GM12875 (cell line): ENCODE results near the gene CHST12.
A peak's percentile ranks its signal among the peaks of the same experiment; 100 is the strongest.

ENCODE experiments used
- H3K4me3 ChIP-seq: one replicate; pipeline ENCODE4 v1.5.1; 2011; ENCODE audit warnings: low read depth, low read length, control low read depth
- CTCF ChIP-seq: IDR thresholded peaks from 2 replicates; pipeline ENCODE4 v1.5.1; 2011; ENCODE audit warnings: low read depth, mild to moderate bottlenecking, control low read depth, inconsistent platforms, low read length, moderate library complexity, borderline replicate concordance; ENCODE audit not compliant: insufficient read depth

Gene CHST12

GRCh38 chr7:2431260-2431867 is 28.0 kb downstream of the CHST12 start:
- peak; percentile 60 for TF ChIP-seq CTCF

DNA sequence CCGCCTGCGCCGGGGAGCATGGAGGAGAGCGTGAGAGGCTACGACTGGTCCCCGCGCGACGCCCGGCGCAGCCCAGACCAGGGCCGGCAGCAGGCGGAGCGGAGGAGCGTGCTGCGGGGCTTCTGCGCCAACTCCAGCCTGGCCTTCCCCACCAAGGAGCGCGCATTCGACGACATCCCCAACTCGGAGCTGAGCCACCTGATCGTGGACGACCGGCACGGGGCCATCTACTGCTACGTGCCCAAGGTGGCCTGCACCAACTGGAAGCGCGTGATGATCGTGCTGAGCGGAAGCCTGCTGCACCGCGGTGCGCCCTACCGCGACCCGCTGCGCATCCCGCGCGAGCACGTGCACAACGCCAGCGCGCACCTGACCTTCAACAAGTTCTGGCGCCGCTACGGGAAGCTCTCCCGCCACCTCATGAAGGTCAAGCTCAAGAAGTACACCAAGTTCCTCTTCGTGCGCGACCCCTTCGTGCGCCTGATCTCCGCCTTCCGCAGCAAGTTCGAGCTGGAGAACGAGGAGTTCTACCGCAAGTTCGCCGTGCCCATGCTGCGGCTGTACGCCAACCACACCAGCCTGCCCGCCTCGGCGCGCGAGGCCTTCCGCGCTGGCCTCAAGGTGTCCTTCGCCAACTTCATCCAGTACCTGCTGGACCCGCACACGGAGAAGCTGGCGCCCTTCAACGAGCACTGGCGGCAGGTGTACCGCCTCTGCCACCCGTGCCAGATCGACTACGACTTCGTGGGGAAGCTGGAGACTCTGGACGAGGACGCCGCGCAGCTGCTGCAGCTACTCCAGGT is 29.7 kb downstream of the CHST12 start:
- H3K4me3 ChIP-seq = no peak overlapping the region
- TF ChIP-seq CTCF = no peak

More at GRCh38 chr7:2431260-2431867, 28.0 kb downstream of the CHST12 start:
- no peak overlapping the region for H3K4me3 ChIP-seq

GRCh38 chr7:2433713-2434550 is 30.5 kb downstream of the CHST12 start:
- H3K4me3 ChIP-seq = no peak overlapping the region

DNA sequence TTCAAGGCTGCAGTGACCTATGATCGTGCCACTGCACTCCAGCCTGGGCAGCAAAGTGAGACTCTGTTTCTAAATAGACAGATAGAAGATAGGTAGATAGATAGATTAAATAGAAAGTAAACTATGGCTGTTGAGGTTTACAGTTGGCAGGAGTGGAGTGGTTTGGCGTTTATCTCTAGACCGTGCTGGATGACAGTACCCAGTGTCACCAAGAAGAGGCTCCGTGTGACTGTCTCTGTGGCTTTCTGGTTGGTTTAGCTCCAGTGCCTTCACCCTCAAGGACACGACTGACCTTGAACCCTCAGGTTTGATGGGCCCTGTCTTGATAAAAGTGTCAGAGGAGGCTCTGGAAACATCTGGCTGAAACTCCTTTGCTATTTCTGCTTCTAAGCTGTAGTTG is 31.7 kb downstream of the CHST12 start:
- H3K4me3 ChIP-seq = no peak overlapping the region
- no peak for TF ChIP-seq CTCF

More at GRCh38 chr7:2433713-2434550, 30.5 kb downstream of the CHST12 start:
- no peak for TF ChIP-seq CTCF

GRCh38 chr7:2436341-2437104 is 33.1 kb downstream of the CHST12 start:
- TF ChIP-seq CTCF = no peak
- no peak overlapping the region for H3K4me3 ChIP-seq

DNA sequence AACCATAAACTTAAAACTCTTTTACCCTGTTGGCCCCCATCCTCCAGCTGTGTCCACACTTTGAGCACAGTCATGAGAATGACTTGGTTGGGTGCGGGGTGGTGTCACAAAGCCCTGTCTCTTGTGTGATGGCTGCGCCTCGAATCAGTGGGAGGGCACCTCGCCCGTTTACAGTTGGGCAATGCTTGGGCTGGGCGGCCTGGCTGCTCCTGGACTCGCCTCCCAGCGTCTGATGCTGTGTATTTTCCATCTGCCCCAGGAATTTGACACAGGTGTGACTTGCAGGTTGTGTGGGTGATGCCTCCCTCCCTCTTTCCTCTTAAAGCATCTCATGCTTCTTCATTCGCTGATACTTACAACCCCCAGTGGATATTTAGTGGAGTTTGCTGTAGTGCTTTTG is 33.7 kb downstream of the CHST12 start:
- no peak overlapping the region for H3K4me3 ChIP-seq
- TF ChIP-seq CTCF = no peak
